ENCODE data around the gene FXYD4.

The FXYD4 gene

GRCh38 chr10:43396928-43397624 is 25.6 kb downstream of the FXYD4 start:
- DNase-seq: peak; percentile 79 to 87

- no peak for DNase-seq
These were observed 27.5 kb downstream of the FXYD4 start for GRCh38 chr10:43398939-43399319.

- peak; percentile 73 to 88 for DNase-seq
These were observed 28.2 kb downstream of the FXYD4 start for GRCh38 chr10:43399320-43400310.

GRCh38 chr10:43401627-43402026 is 30.2 kb downstream of the FXYD4 start:
- no peak for DNase-seq

GRCh38 chr10:43402176-43402575 is 30.7 kb downstream of the FXYD4 start:
- DNase-seq: no peak

GRCh38 chr10:43402880-43403452 is 31.5 kb downstream of the FXYD4 start:
- no peak for DNase-seq

- DNase-seq: no peak
These were observed 32.7 kb downstream of the FXYD4 start for GRCh38 chr10:43403911-43404703.

GRCh38 chr10:43404704-43405084 is 33.3 kb downstream of the FXYD4 start:
- peak in 1 of 2 donors; percentile 32 for DNase-seq

GRCh38 chr10:43407148-43407575 is 35.7 kb downstream of the FXYD4 start:
- DNase-seq: peak in 1 of 2 donors; percentile 58

- DNase-seq: peak; percentile 91 to 96
These were observed 36.3 kb downstream of the FXYD4 start for GRCh38 chr10:43407576-43408330.

GRCh38 chr10:43408331-43408709 is 36.9 kb downstream of the FXYD4 start:
- DNase-seq: no peak

- DNase-seq: peak; percentile 96 to 97
These were observed 37.4 kb downstream of the FXYD4 start, which contains the start of gene HNRNPF for GRCh38 chr10:43408710-43409384. Gene HNRNPF (minus strand): TSS chr10:43409186. CDS start chr10:43387884, 21,302 bp downstream.

- DNase-seq: no peak
These were observed 38.1 kb downstream of the FXYD4 start for GRCh38 chr10:43409385-43410109.

GRCh38 chr10:43410345-43410744 is 38.9 kb downstream of the FXYD4 start:
- no peak for DNase-seq

GRCh38 chr10:43411536-43411935 is 40.1 kb downstream of the FXYD4 start:
- DNase-seq: no peak

GRCh38 chr10:43415544-43415943 is 44.1 kb downstream of the FXYD4 start:
- DNase-seq: no peak

- peak; percentile 62 to 65 for DNase-seq
These were observed 46.7 kb downstream of the FXYD4 start for GRCh38 chr10:43417950-43418768.

- no peak for DNase-seq
These were observed 48.5 kb downstream of the FXYD4 start for GRCh38 chr10:43419997-43420368.

- peak; percentile 90 to 91 for DNase-seq
These were observed 49.1 kb downstream of the FXYD4 start for GRCh38 chr10:43420369-43421200.

All from inflammatory macrophage treated with lipopolysaccharide for 1 hour (primary cell).